Upper lobe of left lung (tissue), 4 donors: ENCODE measurements around the gene ALG9.

Source experiments
- POLR2A ChIP-seq, 4 donors: fragments of 450-650 bp; IDR thresholded peaks; one replicate each; pipeline ENCODE4 v1.5.1; 2016 to 2017; ENCODE audit warnings: antibody characterized with exemption in 4 of 4, mild to moderate bottlenecking in 2 of 4
- POLR2AphosphoS5 ChIP-seq, 2 donors: sonication (generic); formaldehyde crosslinking; IDR thresholded peaks; one replicate each; pipeline ENCODE4 v1.5.1; 2017; ENCODE audit warnings: antibody characterized with exemption in 2 of 2
- TF ChIP-seq, protein P1 (sequence below), 6 experiments: fragments of 450-650 bp in 4 of 6; fragments of 200-600 bp in 2 of 6; sonication (generic) in 2 of 6; IDR thresholded peaks; one replicate each; pipeline ENCODE4 v1.5.1; 2016 to 2019; ENCODE audit warnings: antibody characterized with exemption in 6 of 6

DNA sequence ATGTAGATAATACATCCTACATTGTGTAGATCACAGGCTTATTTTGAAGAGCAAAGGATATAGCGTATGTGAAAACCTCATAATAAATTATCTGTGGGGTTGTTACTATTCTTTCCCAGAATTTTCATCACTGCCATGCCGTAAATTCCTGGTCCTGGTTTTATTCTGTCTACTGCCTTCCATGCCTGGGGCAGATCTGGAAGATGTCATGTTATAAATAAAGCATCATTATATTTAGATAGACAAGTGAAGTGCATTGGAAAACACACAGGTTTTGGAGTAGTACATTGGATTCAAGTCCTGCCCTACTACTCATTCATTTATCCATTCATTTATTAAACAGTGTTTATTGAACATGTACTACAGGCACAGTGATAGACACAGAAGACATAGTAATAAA, 49.5 kb upstream of the ALG9 start:
- TF ChIP-seq, protein P1, sequence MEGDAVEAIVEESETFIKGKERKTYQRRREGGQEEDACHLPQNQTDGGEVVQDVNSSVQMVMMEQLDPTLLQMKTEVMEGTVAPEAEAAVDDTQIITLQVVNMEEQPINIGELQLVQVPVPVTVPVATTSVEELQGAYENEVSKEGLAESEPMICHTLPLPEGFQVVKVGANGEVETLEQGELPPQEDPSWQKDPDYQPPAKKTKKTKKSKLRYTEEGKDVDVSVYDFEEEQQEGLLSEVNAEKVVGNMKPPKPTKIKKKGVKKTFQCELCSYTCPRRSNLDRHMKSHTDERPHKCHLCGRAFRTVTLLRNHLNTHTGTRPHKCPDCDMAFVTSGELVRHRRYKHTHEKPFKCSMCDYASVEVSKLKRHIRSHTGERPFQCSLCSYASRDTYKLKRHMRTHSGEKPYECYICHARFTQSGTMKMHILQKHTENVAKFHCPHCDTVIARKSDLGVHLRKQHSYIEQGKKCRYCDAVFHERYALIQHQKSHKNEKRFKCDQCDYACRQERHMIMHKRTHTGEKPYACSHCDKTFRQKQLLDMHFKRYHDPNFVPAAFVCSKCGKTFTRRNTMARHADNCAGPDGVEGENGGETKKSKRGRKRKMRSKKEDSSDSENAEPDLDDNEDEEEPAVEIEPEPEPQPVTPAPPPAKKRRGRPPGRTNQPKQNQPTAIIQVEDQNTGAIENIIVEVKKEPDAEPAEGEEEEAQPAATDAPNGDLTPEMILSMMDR (IDR thresholded peaks at IDR 0.05) = no peak
- no peak for TF ChIP-seq POLR2AphosphoS5 (IDR thresholded peaks at IDR 0.05)
- no peak for TF ChIP-seq POLR2A (IDR thresholded peaks at IDR 0.05)
